ENCODE results near the gene BMF. TPM values are rescaled to one million over a fixed set of nuclear protein-coding genes. Genes with fewer than 3 reads are reported as not detected.

Gene BMF
- polyA plus RNA-seq, 2 of the 4 experiments (the other 2 are of a cell fraction): 1.4 to 1.6 TPM

DNA sequence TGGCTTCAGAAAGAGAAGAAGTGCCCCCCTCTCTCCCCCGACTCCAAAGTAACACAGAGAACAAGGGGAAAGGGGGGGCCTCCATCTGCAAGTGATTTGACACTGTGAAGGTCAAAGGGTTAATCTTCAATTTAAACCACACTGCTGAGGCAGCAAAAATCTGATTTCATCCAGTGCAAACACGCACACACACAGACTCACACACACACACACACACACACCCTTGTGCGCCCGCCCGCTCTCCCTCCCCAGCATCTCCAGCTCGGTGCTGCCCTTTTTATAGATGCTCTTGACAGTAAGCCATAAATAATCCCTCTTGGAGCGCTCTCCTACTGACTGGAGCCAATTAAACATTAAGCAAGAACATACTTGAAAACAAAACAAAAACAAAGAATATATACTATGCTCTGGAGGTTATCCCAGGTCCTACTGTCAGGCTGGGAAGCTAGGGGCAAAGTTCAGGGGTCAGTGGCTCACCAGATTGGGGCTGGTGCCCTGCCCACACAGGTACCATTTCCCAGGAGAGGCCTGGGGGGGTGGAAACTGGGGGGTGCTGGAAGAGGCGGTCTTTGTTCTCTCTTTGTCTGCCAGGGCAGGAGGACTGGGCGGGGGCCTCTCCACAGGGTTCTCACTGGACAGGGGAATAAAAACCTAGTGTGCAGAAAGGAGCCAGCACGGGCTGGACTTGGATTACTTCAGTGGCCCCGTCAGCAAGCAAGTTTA lies 16.3 kb downstream of the BMF start:
- TF ChIP-seq MAFK (IDR thresholded peaks at IDR 0.05; ENCODE audit: partially characterized antibody) (peak; percentile 79), EHF (CRISPR knock-in tag; IDR thresholded peaks at IDR 0.05) (no peak)
- TF ChIP-seq, protein P1, sequence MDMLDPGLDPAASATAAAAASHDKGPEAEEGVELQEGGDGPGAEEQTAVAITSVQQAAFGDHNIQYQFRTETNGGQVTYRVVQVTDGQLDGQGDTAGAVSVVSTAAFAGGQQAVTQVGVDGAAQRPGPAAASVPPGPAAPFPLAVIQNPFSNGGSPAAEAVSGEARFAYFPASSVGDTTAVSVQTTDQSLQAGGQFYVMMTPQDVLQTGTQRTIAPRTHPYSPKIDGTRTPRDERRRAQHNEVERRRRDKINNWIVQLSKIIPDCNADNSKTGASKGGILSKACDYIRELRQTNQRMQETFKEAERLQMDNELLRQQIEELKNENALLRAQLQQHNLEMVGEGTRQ (IDR thresholded peaks at IDR 0.05): no peak
- DNase-seq (ENCODE audit: low read depth in 1 of 2, low spot score in 1 of 2): no peak
- H3K4me3 ChIP-seq: no peak overlapping the region
- WGBS (ENCODE audit: missing lambda C conversion rate): 77% methylated on average over 10 of the region's 11 CpGs
- H3K9me3 ChIP-seq: no peaks in the 10 kb centered on the region
- ChIA-PET POLR2A (no interaction called here), CTCF (interaction anchor here (1.5 to 3.0 kb wide), 6 partner anchors 10 to 47 kb away, joined by 3 to 23 read pairs (median 6); partner anchors contain the start of gene BMF)
- FAIRE-seq: no peak
- peak overlapping the region; percentile 45; the same call in 2 of the 3 replicates for H3K4me2 ChIP-seq
- H3K4me1 ChIP-seq: peaks cover 41% of the 10 kb centered on the region
- peak overlapping the region in 1 of 2 experiments; percentile 66; a peak in 3 of 6 replicates for H3K27ac ChIP-seq
- no peak for ATAC-seq

DNA sequence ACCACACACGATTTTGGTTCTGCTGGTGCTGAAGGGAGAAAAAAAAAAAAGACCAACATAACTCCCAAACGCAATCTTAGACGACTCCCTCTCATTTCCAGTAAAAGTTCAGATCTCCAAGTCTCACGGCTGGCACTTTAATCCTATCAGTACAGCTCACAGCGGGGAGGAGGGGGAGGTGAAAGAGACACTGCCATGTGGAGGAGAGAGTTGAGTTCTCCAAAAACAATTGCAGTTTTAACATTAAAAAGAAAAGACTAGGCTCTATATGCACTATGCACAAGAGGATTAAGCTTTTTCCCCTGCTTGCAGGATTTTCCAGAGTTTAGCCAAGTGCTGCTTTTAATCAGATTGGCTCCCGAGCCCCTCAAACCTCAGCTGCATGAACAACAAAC lies 16.8 kb downstream of the BMF start:
- TF ChIP-seq HDAC2 (IDR thresholded peaks at IDR 0.05) (no peak), JUNB (IDR thresholded peaks at IDR 0.05) (no peak), MYC (IDR thresholded peaks at IDR 0.05; ENCODE audit: borderline replicate concordance, low read length) (no peak), MAZ (IDR thresholded peaks at IDR 0.05; ENCODE audit: borderline replicate concordance, low read depth, low read length) (no peak), CBX2 (IDR thresholded peaks at IDR 0.05; ENCODE audit: borderline replicate concordance, low read depth) (no peak), NR3C1 (IDR thresholded peaks at IDR 0.05) (no peak), GATA3 (IDR thresholded peaks at IDR 0.05; ENCODE audit: borderline replicate concordance) (no peak), CHD4 (IDR thresholded peaks at IDR 0.05; ENCODE audit: borderline replicate concordance) (no peak)
- TF ChIP-seq, protein P2, sequence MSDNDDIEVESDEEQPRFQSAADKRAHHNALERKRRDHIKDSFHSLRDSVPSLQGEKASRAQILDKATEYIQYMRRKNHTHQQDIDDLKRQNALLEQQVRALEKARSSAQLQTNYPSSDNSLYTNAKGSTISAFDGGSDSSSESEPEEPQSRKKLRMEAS (IDR thresholded peaks at IDR 0.05): no peak
- TF ChIP-seq, protein P3, sequence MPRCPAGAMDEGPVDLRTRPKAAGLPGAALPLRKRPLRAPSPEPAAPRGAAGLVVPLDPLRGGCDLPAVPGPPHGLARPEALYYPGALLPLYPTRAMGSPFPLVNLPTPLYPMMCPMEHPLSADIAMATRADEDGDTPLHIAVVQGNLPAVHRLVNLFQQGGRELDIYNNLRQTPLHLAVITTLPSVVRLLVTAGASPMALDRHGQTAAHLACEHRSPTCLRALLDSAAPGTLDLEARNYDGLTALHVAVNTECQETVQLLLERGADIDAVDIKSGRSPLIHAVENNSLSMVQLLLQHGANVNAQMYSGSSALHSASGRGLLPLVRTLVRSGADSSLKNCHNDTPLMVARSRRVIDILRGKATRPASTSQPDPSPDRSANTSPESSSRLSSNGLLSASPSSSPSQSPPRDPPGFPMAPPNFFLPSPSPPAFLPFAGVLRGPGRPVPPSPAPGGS (IDR thresholded peaks at IDR 0.05): no peak
- peaks cover 39% of the 10 kb centered on the region for H3K4me1 ChIP-seq
- H3K9me3 ChIP-seq: no peaks in the 10 kb centered on the region
- 0 out of 3 replicates have a peak overlapping the region, but pooled peaks have one; percentile 45 for H3K4me2 ChIP-seq
- H3K4me3 ChIP-seq: no peak overlapping the region
- 82% methylated on average over 6 of the region's 6 CpGs for WGBS (ENCODE audit: missing lambda C conversion rate)
- DNase-seq (ENCODE audit: low read depth in 1 of 2, low spot score in 1 of 2) (no peak), ATAC-seq (no peak), FAIRE-seq (no peak)
- H3K27ac ChIP-seq: no peak overlapping the region
- ChIA-PET CTCF (interaction anchor here (1.5 to 2.4 kb wide), 5 partner anchors 10 to 46 kb away, joined by 3 to 7 read pairs (median 6); partner anchors contain the start of gene BMF), POLR2A (no interaction called here)

DNA sequence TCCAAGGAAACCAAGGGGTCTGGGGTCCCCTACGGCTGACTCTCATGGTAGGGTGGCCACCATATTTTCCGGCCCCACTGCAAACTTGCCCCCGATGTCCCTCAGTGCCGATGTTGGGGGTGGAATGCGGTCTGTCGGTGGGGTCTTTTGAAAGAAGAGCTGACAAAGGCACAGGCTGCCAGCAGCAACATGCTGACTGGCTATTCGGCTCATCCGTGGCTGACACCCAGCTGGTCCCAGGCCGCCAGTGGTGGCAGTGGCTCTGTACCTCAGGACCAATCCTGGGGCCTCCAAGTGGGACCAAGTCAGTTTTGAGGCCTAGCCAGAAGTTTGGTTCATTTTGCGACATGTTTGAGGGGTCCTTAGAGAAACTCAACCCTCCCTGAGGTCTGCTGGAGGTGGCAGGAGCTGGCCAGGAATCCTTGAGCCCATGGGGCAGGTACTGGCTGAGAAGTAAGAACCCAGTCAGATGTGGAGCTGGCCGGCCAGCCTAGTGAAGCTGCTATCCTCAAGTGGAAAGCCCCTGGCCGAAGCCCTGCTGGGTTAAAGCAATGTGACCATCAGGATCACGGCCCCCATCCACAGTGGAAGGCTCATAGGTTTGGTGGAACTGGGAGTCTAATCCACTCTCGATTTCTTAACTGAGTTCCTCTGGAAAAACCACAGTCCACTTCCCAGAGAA lies 17.8 kb downstream of the BMF start:
- WGBS (ENCODE audit: missing lambda C conversion rate): 91% methylated on average over 8 of the region's 14 CpGs
- H3K4me3 ChIP-seq: no peak overlapping the region
- CTCF ChIA-PET: interaction anchor here (1.5 to 1.9 kb wide), 4 partner anchors 9 to 45 kb away, joined by 3 to 7 read pairs (median 6); partner anchors contain the start of gene BMF
- no peak overlapping the region for H3K27ac ChIP-seq
- DNase-seq (ENCODE audit: low read depth in 1 of 2, low spot score in 1 of 2): no peak
- no peak overlapping the region for H3K4me2 ChIP-seq
- POLR2A ChIA-PET: no interaction called here
- peaks cover 32% of the 10 kb centered on the region for H3K4me1 ChIP-seq
- ATAC-seq: no peak
- FAIRE-seq: no peak
- H3K9me3 ChIP-seq: no peaks in the 10 kb centered on the region
- no peak for TF ChIP-seq RFX5 (IDR thresholded peaks at IDR 0.05)
- no peak for TF ChIP-seq SREBF2 (IDR thresholded peaks at IDR 0.05)
- TF ChIP-seq, protein P4, sequence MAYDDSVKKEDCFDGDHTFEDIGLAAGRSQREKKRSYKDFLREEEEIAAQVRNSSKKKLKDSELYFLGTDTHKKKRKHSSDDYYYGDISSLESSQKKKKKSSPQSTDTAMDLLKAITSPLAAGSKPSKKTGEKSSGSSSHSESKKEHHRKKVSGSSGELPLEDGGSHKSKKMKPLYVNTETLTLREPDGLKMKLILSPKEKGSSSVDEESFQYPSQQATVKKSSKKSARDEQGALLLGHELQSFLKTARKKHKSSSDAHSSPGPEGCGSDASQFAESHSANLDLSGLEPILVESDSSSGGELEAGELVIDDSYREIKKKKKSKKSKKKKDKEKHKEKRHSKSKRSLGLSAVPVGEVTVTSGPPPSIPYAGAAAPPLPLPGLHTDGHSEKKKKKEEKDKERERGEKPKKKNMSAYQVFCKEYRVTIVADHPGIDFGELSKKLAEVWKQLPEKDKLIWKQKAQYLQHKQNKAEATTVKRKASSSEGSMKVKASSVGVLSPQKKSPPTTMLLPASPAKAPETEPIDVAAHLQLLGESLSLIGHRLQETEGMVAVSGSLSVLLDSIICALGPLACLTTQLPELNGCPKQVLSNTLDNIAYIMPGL (CRISPR knock-in tag; IDR thresholded peaks at IDR 0.05; ENCODE audit: borderline replicate concordance): no peak
- TF ChIP-seq, protein P1 (IDR thresholded peaks at IDR 0.05): no peak
- TF ChIP-seq, protein P3 (IDR thresholded peaks at IDR 0.05): no peak
- no peak for TF ChIP-seq HDAC2 (IDR thresholded peaks at IDR 0.05)
- TF ChIP-seq, protein P2 (IDR thresholded peaks at IDR 0.05): no peak
- no peak for TF ChIP-seq SMC3 (IDR thresholded peaks at IDR 0.05)
- TF ChIP-seq, protein P5, sequence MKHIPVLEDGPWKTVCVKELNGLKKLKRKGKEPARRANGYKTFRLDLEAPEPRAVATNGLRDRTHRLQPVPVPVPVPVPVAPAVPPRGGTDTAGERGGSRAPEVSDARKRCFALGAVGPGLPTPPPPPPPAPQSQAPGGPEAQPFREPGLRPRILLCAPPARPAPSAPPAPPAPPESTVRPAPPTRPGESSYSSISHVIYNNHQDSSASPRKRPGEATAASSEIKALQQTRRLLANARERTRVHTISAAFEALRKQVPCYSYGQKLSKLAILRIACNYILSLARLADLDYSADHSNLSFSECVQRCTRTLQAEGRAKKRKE (CRISPR knock-in tag; IDR thresholded peaks at IDR 0.05; ENCODE audit: low read depth): no peak
- TF ChIP-seq, protein P6, sequence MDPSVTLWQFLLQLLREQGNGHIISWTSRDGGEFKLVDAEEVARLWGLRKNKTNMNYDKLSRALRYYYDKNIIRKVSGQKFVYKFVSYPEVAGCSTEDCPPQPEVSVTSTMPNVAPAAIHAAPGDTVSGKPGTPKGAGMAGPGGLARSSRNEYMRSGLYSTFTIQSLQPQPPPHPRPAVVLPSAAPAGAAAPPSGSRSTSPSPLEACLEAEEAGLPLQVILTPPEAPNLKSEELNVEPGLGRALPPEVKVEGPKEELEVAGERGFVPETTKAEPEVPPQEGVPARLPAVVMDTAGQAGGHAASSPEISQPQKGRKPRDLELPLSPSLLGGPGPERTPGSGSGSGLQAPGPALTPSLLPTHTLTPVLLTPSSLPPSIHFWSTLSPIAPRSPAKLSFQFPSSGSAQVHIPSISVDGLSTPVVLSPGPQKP (IDR thresholded peaks at IDR 0.05; ENCODE audit: low read depth, low read length): no peak
- TF ChIP-seq EP300 (IDR thresholded peaks at IDR 0.05): no peak
- no peak for TF ChIP-seq HEYL (CRISPR knock-in tag; IDR thresholded peaks at IDR 0.05)
- TF ChIP-seq NR3C1 (IDR thresholded peaks at IDR 0.05): no peak
- no peak for TF ChIP-seq FOXS1 (CRISPR knock-in tag; IDR thresholded peaks at IDR 0.05)
